HUES64 (cell line): ENCODE measurements around the gene PLEKHA1.

Experiments
- H3K27ac ChIP-seq: 2 replicates; pipeline ENCODE4 v1.7.0; 2013; ENCODE audit warnings: low read depth, low read length, inconsistent platforms
- H3K27me3 ChIP-seq: 2 replicates; pipeline ENCODE4 v1.6.1; 2013; ENCODE audit warnings: mild to moderate bottlenecking, low read length; ENCODE audit not compliant: insufficient read depth
- H3K36me3 ChIP-seq: 2 replicates; pipeline ENCODE4 v1.6.1; 2013; ENCODE audit warnings: mild to moderate bottlenecking, low read length; ENCODE audit not compliant: insufficient read depth
- H3K4me1 ChIP-seq: 2 replicates; pipeline ENCODE4 v1.6.1; 2013; ENCODE audit warnings: mild to moderate bottlenecking, low read length, moderate library complexity; ENCODE audit not compliant: insufficient read depth
- H3K4me3 ChIP-seq: 2 replicates; pipeline ENCODE4 v1.5.1; 2013; ENCODE audit warnings: mild to moderate bottlenecking, low read length, moderate library complexity
- H3K9ac ChIP-seq: 2 replicates; pipeline ENCODE4 v1.6.1; 2013; ENCODE audit warnings: mild to moderate bottlenecking, low read depth, low read length
- H3K9me3 ChIP-seq: 2 replicates; pipeline ENCODE4 v1.6.1; 2013; ENCODE audit warnings: low read depth, low read length; ENCODE audit not compliant: insufficient read depth
- WGBS: fragments of 150-250, 120-280 bp; methylation state at CpG from one replicate; pipeline ENCODE4 v1.1.7; 2013; ENCODE audit warnings: missing lambda C conversion rate; 5-methylcytosine and 5-hydroxymethylcytosine counted together

PLEKHA1 gene

GRCh38 chr10:122462533-122463465, 88.3 kb downstream of the PLEKHA1 start:
- WGBS, result 16% methylated on average over 47 of the region's 47 CpGs
- H3K4me3 ChIP-seq, result peak overlapping the region; percentile 49

GRCh38 chr10:122463466-122464249, 89.2 kb downstream of the PLEKHA1 start:
- 86% methylated on average over 17 of the region's 17 CpGs for WGBS
- H3K4me3 ChIP-seq, result no peak overlapping the region
- no peak overlapping the region for H3K9ac ChIP-seq
- H3K27ac ChIP-seq, result no peak overlapping the region
- no peaks in the 10 kb centered on the region for H3K9me3 ChIP-seq
- H3K4me1 ChIP-seq, result peaks cover 10% of the 10 kb centered on the region
- H3K36me3 ChIP-seq, result no peaks in the 10 kb centered on the region
- H3K27me3 ChIP-seq, result peaks cover 71% of the 10 kb centered on the region

More at GRCh38 chr10:122462533-122463465, 88.3 kb downstream of the PLEKHA1 start:
- peaks cover 77% of the 10 kb centered on the region for H3K27me3 ChIP-seq
- H3K9me3 ChIP-seq, result no peaks in the 10 kb centered on the region
- H3K27ac ChIP-seq, result no peak overlapping the region
- H3K36me3 ChIP-seq, result no peaks in the 10 kb centered on the region
- peaks cover 10% of the 10 kb centered on the region for H3K4me1 ChIP-seq
- 0 out of 2 replicates have a peak overlapping the region, but pooled peaks have one; percentile 1 for H3K9ac ChIP-seq

GRCh38 chr10:122464250-122464510, 89.7 kb downstream of the PLEKHA1 start:
- no peak overlapping the region for H3K9ac ChIP-seq
- H3K27ac ChIP-seq, result no peak overlapping the region
- H3K27me3 ChIP-seq, result peaks cover 66% of the 10 kb centered on the region
- 85% methylated on average over 4 of the region's 4 CpGs for WGBS
- peaks cover 10% of the 10 kb centered on the region for H3K4me1 ChIP-seq
- H3K4me3 ChIP-seq, result no peak overlapping the region
- H3K9me3 ChIP-seq, result no peaks in the 10 kb centered on the region
- no peaks in the 10 kb centered on the region for H3K36me3 ChIP-seq

- peaks cover 62% of the 10 kb centered on the region for H3K27me3 ChIP-seq
- H3K27ac ChIP-seq, result no peak overlapping the region
- no peak overlapping the region for H3K4me3 ChIP-seq
- H3K9me3 ChIP-seq, result no peaks in the 10 kb centered on the region
- H3K9ac ChIP-seq, result no peak overlapping the region
- peaks cover 10% of the 10 kb centered on the region for H3K4me1 ChIP-seq
- no peaks in the 10 kb centered on the region for H3K36me3 ChIP-seq
- WGBS, result 93% methylated on average over 11 of the region's 11 CpGs
Measured at GRCh38 chr10:122464586-122464985, 90.1 kb downstream of the PLEKHA1 start.

GRCh38 chr10:122465401-122466040, 91.0 kb downstream of the PLEKHA1 start:
- peaks cover 52% of the 10 kb centered on the region for H3K27me3 ChIP-seq
- no peak overlapping the region for H3K27ac ChIP-seq
- no peak overlapping the region for H3K9ac ChIP-seq
- H3K4me3 ChIP-seq, result no peak overlapping the region
- H3K9me3 ChIP-seq, result no peaks in the 10 kb centered on the region
- H3K4me1 ChIP-seq, result 0 out of 2 replicates have a peak, but pooled peaks cover under 1% of the 10 kb centered on the region
- H3K36me3 ChIP-seq, result no peaks in the 10 kb centered on the region
- WGBS, result 93% methylated on average over 6 of the region's 6 CpGs

GRCh38 chr10:122466951-122467381, 92.5 kb downstream of the PLEKHA1 start:
- 89% methylated on average over 8 of the region's 8 CpGs for WGBS
- H3K9ac ChIP-seq, result no peak overlapping the region
- H3K9me3 ChIP-seq, result no peaks in the 10 kb centered on the region
- H3K4me1 ChIP-seq, result no peaks in the 10 kb centered on the region
- H3K27ac ChIP-seq, result no peak overlapping the region
- H3K27me3 ChIP-seq, result peaks cover 39% of the 10 kb centered on the region
- no peaks in the 10 kb centered on the region for H3K36me3 ChIP-seq
- H3K4me3 ChIP-seq, result no peak overlapping the region

GRCh38 chr10:122467701-122468100, 93.2 kb downstream of the PLEKHA1 start:
- H3K36me3 ChIP-seq, result no peaks in the 10 kb centered on the region
- no peaks in the 10 kb centered on the region for H3K4me1 ChIP-seq
- no peak overlapping the region for H3K4me3 ChIP-seq
- 89% methylated on average over 6 of the region's 6 CpGs for WGBS
- no peak overlapping the region for H3K9ac ChIP-seq
- no peaks in the 10 kb centered on the region for H3K9me3 ChIP-seq
- no peak overlapping the region for H3K27ac ChIP-seq
- peaks cover 32% of the 10 kb centered on the region for H3K27me3 ChIP-seq

- Histone ChIP-seq H3K4me3 (no peak overlapping the region), H3K4me1 (no peaks in the 10 kb centered on the region), H3K9ac (no peak overlapping the region), H3K27me3 (peaks cover 25% of the 10 kb centered on the region), H3K9me3 (no peaks in the 10 kb centered on the region), H3K27ac (no peak overlapping the region), H3K36me3 (no peaks in the 10 kb centered on the region)
- WGBS, result 95% methylated on average over 5 of the region's 5 CpGs
Measured at GRCh38 chr10:122468307-122468925, 93.9 kb downstream of the PLEKHA1 start.

- no peaks in the 10 kb centered on the region for H3K36me3 ChIP-seq
- WGBS, result 89% methylated on average over 11 of the region's 11 CpGs
- peaks cover 4% of the 10 kb centered on the region for H3K4me1 ChIP-seq
- no peak overlapping the region for H3K4me3 ChIP-seq
- no peaks in the 10 kb centered on the region for H3K9me3 ChIP-seq
- H3K27me3 ChIP-seq, result peaks cover 17% of the 10 kb centered on the region
- H3K27ac ChIP-seq, result no peak overlapping the region
- no peak overlapping the region for H3K9ac ChIP-seq
Measured at GRCh38 chr10:122468926-122469781, 94.6 kb downstream of the PLEKHA1 start.

GRCh38 chr10:122469848-122470247, 95.3 kb downstream of the PLEKHA1 start:
- H3K36me3 ChIP-seq, result no peaks in the 10 kb centered on the region
- no peak overlapping the region for H3K4me3 ChIP-seq
- peaks cover 10% of the 10 kb centered on the region; the same call in 1 of the 2 replicates for H3K27me3 ChIP-seq
- no peak overlapping the region for H3K9ac ChIP-seq
- 90% methylated on average over 4 of the region's 4 CpGs for WGBS
- no peaks in the 10 kb centered on the region for H3K9me3 ChIP-seq
- H3K27ac ChIP-seq, result no peak overlapping the region
- H3K4me1 ChIP-seq, result peaks cover 11% of the 10 kb centered on the region
